HG03060 (cell line): ENCODE data around the gene ATP5F1D.

ENCODE experiments used
- ATAC-seq: cut with Tn5 transposase; IDR thresholded peaks from one replicate; pipeline ENCODE4 v1.9.1; 2021; ENCODE audit warnings: low read depth, moderate number of reproducible peaks; ENCODE audit not compliant: unreplicated experiment

Gene ATP5F1D

GRCh38 chr19:1256646-1257474 lies 15.3 kb downstream of the ATP5F1D start:
- no peak for ATAC-seq

- no peak for ATAC-seq
Observed at GRCh38 chr19:1257475-1258162, 16.1 kb downstream of the ATP5F1D start.

DNA sequence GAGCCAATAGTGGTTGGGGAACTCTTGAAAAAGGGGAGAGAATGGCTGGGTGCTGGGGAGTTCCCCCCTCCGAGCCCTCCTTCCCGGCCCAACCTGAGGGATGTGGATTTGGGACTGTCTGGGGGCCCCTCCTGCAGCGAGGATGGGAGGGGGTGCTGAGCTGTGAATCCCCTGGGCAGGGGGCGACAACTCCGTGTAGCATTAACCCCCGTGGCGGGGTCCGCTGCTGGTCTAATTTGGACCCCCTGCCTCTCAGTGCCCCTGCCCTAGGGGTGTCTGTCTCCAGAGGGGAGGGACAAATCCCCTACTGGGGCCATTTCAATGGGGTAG lies 16.6 kb downstream of the ATP5F1D start:
- ATAC-seq, result no peak

GRCh38 chr19:1258707-1259205 lies 17.2 kb downstream of the ATP5F1D start:
- ATAC-seq, result no peak

DNA sequence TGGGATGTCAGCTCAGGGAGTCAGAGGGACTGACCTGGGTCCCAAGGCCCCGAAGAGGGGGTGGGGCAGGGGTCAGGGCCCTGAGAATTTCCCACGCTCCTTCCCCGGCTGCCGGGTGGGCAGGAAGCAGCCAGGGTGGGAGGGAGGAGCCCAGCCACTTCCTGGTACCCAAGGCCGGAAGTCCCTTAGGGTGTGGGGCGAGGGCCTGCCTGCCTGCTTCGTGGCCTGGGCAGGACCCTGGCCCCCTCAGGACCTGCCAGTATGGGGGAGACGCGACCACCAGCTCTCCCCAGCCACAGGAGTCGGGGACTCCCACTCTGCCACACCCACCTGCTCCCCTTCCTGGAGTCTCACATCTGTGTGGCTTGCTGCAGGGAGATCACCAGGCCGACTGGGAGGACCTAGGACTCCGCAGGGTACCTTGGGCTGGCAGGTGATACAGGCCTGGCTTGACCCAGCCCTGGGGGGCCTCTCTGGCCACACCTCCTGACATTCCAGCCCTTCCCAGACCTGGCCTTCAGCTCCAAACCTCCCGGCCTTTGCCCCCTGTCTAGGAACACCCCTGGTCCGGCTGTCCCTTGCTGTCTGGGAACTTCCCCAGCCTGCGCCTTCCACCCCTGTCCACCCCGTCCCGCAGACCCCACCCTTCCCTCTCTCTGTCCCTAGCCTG lies 17.8 kb downstream of the ATP5F1D start:
- no peak for ATAC-seq

GRCh38 chr19:1259876-1260748 lies 18.6 kb downstream of the ATP5F1D start:
- no peak for ATAC-seq

DNA sequence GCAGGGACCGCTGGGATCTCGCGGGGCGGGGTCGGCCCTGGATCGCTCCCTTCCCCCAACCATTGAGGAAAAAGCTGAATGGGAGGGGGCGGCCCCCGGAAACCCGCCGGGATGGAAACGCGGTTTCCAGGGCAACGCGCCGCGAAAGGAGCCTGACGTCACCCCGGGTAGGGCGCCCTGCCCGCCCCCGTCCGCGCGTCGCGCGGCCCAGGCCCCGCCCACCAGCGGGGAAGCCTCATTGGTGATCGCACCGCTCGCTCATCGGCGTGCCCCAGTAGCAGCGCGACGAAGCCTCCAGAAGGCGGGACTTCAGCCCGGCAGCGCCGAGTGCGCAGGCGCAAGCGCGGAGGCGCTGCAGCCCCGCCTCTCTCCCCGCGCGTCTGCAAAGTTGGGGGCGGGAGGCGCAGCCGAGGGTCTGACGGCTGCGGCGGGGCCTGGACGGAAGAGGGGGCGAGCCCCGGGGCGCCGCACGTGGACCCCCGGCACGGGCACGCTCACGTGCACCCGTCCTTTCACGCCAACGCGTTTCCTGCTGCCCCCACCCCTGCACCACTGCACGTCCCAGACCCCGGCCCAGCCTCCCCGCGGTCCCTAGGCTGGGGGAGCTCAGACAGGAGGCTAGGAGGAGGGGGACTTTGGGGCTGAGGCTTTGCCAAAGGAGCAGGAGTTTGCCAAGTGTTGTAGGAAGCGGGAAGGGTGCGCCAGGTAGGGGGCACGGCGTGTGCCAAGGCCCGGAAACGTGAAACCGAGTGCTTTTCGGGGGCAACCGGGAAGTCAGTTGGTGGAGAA lies 19.4 kb downstream of the ATP5F1D start:
- ATAC-seq, result no peak

- ATAC-seq, result no peak
Observed at GRCh38 chr19:1261538-1261797, 19.9 kb downstream of the ATP5F1D start.

- ATAC-seq, result no peak
Observed at GRCh38 chr19:1261798-1262622, 20.5 kb downstream of the ATP5F1D start.

GRCh38 chr19:1262623-1263123 lies 21.1 kb downstream of the ATP5F1D start:
- ATAC-seq, result no peak

DNA sequence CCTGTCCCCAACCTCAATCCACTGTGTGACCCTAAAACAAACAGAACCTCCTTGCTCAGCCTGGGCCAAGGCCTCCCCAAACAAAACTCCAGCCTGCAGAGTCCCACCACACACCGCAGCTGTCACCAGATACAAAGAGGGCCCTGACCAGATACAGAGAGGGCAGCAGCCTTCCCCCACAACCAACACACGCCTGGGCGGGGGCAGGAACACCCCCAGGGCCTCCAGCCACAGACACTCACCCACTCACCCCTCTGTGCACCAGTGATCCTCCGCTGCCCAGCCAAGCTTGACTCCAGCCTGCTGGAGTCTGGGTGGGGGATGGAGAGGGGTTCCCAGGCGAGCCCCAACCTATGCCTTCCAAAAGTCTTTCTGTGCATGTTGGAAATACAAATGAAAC lies 21.6 kb downstream of the ATP5F1D start:
- ATAC-seq, result no peak

GRCh38 chr19:1264801-1265614 lies 23.5 kb downstream of the ATP5F1D start:
- no peak for ATAC-seq

DNA sequence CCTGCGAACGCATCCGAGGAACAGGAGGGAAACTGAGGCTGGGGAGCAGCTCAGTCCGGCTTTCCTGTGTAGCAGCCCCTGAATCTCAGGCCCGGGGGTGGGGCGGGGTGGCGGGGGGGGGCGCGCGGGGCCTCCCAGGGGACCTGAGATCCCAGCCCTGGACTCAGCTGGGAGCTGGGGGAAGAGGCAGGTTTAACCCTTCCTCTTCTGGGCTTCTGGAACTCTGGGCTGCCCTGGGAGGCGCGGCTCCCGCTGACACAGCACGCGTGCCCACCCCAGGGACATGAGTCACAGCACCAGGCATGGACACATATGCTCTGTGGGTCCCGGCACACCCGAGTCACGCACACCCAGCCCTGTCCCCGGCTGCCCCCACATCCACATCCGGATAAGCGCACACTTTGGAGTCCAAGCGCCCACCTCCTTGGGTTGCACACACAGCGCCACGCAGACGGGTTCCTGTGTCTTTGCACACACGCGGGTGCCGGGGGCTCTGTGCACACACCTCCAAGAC lies 24.1 kb downstream of the ATP5F1D start:
- ATAC-seq, result no peak

DNA sequence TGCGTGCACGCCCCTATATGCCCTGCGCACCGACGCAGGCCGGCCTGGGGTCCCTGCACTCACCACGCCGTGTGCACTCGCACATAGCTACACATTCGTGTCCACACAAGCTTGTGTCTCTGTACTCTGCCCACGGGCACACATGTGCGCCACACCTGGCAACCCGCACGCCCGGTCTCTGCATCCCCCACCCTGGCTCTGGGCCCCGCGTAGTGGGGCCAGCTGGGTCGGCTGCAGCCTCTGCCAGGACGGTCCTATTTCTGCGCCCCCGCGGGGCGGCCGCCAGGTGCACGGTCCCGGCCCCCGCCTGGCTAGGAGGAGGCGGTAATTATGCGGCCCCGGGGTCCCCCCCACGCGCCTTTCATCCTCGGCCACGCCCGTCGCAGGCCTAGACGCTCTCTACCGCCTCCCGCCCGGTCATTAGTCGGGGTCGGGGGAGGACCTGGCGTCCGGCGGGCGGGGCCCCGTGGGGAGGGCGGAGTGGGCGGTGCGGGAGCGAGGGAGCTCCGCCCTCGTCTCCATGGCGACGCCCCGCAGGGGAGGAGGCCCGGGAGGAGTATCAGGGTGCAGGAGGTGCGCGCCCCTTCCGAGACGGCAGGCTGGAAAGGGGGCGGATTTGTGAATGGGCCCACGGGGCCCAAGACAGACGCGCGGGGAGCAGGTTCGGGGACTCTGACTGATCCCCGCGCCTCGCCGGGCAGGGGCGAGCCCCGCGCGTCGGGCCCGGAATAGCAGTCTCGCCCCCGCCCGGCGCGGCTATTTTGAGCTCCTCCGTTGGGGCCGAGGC lies 24.8 kb downstream of the ATP5F1D start:
- no peak for ATAC-seq

GRCh38 chr19:1266916-1267476 lies 25.4 kb downstream of the ATP5F1D start:
- ATAC-seq, result no peak

GRCh38 chr19:1267477-1268225 lies 26.1 kb downstream of the ATP5F1D start:
- no peak for ATAC-seq
